ENCODE measurements around the gene CACNB1.

DNA sequence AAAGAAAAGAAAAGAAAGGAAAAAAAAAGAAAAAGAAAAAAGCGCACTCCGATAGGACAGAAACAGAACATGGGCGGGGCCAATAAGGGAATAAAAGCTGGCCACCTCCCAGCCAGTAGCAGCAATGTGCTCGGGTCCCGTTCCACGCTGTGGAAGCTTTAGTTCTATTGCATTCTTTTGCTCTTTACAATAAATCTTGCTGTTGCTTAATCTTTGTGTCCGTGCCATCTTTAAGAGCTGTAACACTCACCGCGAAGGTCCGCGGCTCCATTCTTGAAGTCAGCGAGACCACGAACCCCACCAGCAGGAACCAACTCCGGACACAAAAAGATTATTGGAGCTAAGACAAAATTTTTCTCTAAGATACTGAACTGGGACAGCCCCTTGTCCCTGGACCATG, 28.4 kb downstream of the CACNB1 start:
- TF ChIP-seq POLR2A (IDR thresholded peaks at IDR 0.05), result no peak
- TF ChIP-seq, protein P1, sequence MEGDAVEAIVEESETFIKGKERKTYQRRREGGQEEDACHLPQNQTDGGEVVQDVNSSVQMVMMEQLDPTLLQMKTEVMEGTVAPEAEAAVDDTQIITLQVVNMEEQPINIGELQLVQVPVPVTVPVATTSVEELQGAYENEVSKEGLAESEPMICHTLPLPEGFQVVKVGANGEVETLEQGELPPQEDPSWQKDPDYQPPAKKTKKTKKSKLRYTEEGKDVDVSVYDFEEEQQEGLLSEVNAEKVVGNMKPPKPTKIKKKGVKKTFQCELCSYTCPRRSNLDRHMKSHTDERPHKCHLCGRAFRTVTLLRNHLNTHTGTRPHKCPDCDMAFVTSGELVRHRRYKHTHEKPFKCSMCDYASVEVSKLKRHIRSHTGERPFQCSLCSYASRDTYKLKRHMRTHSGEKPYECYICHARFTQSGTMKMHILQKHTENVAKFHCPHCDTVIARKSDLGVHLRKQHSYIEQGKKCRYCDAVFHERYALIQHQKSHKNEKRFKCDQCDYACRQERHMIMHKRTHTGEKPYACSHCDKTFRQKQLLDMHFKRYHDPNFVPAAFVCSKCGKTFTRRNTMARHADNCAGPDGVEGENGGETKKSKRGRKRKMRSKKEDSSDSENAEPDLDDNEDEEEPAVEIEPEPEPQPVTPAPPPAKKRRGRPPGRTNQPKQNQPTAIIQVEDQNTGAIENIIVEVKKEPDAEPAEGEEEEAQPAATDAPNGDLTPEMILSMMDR (IDR thresholded peaks at IDR 0.05), result no peak
